ENCODE data around the gene TBC1D22B.
"Not testable (repeated sequence)": the region's sequence is repeated elsewhere in the genome, so short reads cannot be mapped to it uniquely, and the experiment has no call there.

The TBC1D22B gene

DNA sequence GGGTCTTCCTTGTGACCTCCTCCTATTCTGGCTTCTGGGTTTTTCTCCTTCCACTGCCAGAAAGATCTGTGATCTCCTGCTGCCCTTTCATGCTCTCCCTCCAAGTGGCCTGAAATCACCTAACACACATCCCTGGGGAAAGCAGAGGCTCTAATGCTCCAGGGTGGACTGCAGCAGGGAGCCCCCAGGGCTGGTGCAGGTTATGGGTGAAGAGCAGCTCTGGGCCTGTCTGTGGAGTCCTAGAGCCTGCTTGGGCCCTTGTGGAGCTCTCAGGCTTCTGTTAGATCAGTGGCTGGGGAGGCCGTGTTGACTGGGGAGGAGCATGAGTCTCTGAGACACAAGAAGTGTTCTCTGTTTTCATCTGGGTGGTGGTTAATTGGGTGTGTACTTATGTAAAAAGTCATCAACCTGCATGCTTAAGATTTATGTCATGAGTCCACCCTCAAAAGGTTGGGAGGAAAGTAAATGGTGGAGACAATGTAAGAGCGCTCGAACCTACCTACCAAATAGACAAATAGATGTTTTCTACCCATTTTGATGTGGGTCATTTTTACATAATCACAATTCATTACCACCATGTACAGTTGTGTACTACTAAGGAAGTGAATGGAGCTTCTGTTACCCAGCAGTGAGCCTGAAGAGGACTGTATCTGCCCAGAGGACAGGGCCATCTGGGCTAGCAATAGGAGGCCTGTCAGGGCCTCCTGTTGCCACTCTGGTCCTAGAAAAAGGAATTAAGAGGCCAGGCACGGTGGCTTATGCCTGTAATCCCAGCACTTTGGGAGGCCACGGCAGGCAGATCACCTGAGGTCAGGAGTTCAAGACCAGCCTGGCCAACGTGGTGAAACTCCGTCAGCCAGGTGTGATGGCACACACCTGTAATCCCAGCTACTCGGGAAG, 64.2 kb downstream of the TBC1D22B start:
- no peak for DNase-seq (ENCODE audit: low read depth)

DNA sequence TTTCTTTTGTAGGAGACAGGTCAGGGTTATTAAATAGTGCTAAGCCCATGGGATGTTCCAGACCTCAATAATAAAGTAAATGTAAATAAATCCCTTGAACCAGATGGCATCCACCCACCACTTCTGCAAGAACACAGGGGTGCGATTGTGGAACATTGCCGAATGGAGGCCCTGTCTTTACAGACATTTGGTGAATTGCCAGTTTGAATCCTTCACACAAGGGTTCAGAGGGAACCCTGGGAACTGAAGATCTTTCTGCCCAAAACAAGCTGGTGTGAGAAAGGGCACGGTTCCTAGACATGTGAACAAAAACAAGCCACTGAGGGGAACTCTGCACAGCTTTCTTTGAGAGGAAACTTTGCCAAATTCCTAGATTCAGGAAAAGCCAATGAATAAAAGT, 66.0 kb downstream of the TBC1D22B start:
- DNase-seq (ENCODE audit: low read depth) = no peak

DNA sequence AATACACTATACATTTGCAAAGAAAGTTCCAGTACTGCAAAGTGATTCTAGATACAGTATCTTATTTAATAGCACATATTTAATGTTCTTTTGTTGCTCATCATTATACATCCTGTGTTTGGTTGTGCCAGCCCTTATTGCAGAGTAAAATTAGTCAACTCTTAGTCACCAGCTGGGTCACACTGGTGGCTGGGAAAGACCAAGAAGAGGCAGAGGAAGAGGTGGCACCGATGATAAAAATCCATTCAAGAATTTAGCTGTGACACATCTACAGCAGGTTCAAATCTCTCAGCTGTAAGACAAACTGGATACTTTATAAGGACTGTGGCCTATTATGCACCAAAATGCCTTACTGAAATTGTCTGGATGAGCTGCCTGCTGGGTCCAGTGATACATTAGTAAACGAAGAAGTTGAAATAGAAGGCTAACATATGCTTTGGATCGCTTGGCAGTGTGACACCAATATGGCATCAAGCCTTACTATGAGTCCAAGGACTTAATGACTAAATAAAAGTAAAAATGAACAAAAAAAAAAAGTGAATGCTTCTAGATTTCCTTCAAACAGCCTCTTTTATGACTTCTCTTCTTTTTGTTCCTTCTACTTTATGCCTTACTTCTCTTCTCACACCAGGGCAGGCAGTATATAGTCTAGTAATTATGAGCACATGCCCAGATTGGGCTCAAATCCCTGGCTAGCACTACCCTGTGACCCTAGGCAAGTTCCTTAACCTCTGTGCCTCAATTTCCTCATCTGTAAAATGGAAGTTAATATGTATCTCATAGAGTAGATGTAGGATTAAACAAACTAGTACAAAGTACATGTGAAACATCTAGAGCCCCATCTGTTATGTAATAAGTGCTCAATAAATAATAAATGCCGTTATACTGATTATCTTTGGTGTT, 66.8 kb downstream of the TBC1D22B start:
- DNase-seq (ENCODE audit: low read depth) = peak; percentile 26

DNA sequence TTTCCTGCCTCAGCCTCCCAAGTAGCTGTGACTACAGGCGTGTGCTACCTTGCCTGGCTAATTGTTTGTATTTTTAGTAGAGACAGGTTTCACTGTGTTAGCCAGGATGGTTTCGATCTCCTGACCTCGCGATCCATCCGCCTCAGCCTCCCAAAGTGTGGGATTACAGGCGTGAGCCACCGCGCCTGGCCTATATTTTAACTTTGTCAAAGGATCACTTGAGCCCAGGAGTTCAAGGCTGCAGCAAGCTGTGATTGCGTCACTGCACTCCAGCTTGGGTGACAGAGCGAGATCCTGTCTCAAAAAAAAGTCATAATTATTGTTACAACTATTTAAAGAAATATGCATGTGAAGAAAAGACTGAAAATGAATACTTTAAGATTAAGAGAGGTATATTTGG, 72.8 kb downstream of the TBC1D22B start:
- DNase-seq (ENCODE audit: low read depth) = not testable (repeated sequence)

DNA sequence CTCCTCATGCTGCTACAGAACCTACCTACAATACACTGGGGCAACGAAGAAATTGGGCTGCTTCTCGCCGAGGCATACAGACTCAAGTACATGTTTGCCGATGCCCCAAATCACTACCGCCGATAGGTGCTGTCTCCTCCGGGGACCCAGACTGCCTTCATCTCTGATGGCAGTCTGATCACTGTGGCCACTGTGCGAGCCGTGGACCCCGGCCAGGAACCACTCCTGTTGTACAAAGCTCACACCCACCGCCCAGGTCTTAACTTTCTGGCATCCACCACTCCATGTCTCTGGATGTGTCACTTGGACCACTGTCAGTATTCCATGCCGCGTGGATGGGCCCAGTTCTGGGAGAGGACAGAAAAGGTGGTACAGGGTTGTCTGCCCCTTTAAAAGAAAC, 73.5 kb downstream of the TBC1D22B start:
- DNase-seq (ENCODE audit: low read depth) = no peak

DNA sequence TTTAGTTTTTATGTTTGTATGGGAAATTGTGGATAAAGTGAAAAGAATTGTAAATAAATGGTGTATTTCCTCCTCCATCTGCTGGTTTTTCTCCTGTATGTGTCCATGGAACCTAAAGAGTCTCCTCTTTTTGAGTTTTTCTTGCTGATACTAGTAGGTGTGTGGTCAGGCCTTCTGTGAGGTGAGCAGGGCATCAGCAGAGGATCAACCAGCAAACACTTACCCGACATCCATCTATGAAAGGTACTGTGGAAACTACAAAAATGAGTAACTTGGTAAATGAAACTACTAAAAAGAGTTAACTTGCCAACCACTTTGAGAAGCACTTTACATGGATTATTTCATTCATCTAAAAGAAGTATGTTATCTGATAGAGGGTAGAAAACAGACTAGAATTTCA, 75.3 kb downstream of the TBC1D22B start:
- DNase-seq (ENCODE audit: low read depth) = no peak

DNA sequence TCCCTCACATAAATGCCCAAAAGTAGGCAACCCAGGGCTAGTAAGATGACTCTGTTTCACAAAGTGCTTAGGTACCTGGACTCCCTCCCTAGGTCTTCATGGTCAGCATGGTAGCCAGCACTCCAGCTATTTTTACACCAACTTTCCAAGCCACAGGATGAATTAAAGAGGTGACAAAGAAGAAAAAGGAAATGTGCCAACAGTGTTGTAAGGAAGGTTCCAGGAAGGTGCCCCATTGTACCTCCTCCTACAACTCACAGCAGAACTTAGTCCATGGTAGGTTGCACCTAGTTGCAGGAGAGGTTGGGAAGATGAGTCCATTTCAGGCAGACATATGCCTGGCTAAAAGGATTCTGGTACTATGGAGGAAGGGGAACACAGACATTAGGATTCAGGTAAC, 76.5 kb downstream of the TBC1D22B start:
- DNase-seq (ENCODE audit: low read depth) = no peak

GRCh38 chr6:37338317-37338716, 80.7 kb downstream of the TBC1D22B start:
- DNase-seq (ENCODE audit: low read depth) = not testable (repeated sequence)

DNA sequence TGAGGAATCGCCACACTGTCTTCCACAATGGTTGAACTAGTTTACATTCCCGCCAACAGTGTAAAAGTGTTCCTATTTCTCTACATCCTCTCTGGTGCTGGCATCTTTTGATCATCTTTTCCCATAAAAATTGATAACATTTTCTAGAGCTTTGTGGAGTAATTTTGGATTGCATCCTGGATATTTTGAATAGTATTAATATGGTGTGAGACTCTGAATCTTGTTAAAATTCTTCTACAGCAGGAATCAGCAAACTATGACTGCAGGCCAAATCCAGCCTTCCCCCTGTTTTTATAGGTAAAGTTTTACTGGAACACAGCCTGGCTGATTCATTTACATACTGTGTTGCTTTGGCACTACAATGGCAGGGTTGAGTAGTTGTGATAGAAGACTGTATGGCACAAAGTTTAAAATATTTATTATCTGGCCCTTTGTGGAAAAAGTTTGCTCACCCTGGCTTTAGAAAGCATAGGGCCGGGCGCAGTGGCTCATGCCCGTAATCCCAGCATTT, 81.2 kb downstream of the TBC1D22B start:
- no peak for DNase-seq (ENCODE audit: low read depth)

DNA sequence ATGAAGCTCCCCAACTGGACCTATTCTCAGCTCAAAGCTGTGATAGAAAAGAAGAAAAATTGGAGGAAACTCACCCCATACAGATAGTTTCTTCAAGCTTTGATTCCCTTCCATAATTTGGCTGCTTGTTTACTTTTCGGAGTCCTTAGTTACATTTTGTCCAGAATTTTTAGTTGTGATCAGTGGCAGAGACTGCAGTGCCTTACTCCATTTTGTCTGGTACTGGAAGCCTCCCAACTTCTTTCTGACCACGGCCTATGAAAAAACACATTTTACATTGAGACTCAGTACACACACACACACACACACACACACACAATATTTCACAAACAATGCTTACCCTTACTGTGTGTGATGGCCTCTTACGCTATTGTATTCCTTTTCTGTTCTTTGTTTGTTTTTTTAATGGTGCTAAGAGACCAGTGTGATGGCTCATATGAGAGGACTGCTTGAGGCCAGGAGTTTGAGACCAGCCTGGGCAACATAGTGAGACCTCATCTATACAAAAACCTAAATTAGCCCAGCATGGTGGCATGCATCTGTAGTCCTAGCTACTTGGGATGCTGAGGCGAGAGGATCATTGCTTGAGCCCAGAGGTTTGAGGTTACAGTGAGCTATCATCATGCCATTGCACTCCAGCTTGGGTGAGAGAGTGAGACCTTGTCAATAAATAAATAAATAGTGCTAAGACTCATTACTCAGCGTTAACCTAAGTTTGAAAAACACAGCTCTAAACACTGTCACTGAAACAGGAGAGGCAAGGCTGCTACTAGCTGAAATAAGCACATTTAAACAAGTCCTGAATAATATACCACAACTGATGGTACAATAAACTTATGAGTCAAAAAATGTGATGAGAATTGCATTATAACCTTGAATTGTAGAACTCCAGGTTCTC, 82.4 kb downstream of the TBC1D22B start:
- no peak for DNase-seq (ENCODE audit: low read depth)

DNA sequence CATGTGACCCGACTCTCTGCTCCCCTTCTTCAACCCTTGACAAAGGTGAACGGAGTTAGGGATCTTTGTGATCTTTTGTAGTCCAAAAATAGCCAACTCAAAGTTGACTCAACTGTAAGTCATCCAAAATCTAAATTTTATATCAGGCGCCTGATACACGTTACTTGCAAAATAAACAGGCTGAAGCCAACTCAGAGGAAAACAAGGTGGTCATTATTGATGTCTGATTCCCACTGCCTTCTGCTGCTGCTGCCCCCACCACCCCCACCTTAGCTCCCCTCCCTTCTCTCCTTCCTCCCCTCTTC, 83.0 kb downstream of the TBC1D22B start:
- DNase-seq (ENCODE audit: low read depth) = no peak

GRCh38 chr6:37343248-37343647, 85.7 kb downstream of the TBC1D22B start:
- no peak for DNase-seq (ENCODE audit: low read depth)

DNA sequence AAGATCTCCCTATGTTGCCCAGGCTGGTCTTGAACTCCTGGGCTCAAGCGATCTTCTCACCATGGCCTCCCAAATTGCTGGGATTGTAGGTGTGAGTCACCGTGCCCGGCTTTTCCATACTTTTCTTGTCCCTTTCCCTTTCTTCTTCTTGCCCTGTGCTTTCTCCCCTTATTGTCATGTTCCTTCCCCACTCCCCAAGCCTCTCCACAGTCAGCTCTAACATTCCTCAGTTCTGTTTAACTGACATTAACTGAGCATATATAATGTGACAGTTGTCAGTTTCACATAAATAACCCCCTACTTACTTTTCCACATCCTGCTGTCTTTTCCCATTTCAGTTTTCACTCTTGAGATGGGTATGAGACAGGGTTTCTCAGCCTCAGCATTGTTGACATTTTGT, 86.7 kb downstream of the TBC1D22B start:
- no peak for DNase-seq (ENCODE audit: low read depth)

DNA sequence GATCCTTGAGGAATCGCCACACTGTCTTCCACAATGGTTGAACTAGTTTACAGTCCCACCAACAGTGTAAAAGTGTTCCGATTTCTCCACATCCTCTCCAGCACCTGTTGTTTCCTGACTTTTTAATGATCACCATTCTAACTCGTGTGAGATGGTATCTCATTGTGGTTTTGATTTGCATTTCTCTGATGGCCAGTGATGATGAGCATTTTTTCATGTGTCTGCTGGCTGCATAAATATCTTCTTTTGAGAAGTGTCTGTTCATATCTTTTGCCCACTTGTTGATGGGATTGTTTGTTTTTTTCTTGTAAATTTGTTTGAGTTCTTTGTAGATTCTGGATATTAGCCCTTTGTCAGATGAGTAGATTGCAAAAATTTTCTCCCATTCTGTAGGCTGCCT, 88.2 kb downstream of the TBC1D22B start:
- not testable (repeated sequence) for DNase-seq (ENCODE audit: low read depth)

- no peak for DNase-seq (ENCODE audit: low read depth)
Observed at GRCh38 chr6:37347177-37347576, 89.6 kb downstream of the TBC1D22B start.

DNA sequence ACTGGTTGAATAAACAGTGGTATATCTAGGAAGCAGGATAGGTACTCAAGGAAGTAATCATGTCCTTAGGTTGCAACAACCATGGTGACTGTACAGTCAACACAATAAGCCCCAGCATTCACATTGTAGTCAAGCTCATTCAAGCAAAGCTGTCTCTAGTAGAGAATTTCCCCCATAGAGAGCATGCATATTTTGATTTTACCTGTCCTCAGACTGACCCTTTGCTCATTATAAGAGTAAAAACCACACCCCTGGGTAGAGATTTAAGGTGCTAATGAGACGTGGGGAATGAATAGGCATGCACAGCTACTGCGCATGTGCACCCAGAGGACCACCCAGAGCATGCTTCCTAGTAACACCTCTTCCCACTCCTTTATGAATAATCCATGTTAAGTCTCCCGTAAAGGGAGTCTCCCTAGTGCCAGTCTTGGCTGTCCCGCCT, 90.1 kb downstream of the TBC1D22B start:
- DNase-seq (ENCODE audit: low read depth) = no peak

GRCh38 chr6:37351027-37351426, 93.5 kb downstream of the TBC1D22B start:
- DNase-seq (ENCODE audit: low read depth) = no peak

GRCh38 chr6:37352384-37352783, 94.8 kb downstream of the TBC1D22B start:
- DNase-seq (ENCODE audit: low read depth) = no peak

DNA sequence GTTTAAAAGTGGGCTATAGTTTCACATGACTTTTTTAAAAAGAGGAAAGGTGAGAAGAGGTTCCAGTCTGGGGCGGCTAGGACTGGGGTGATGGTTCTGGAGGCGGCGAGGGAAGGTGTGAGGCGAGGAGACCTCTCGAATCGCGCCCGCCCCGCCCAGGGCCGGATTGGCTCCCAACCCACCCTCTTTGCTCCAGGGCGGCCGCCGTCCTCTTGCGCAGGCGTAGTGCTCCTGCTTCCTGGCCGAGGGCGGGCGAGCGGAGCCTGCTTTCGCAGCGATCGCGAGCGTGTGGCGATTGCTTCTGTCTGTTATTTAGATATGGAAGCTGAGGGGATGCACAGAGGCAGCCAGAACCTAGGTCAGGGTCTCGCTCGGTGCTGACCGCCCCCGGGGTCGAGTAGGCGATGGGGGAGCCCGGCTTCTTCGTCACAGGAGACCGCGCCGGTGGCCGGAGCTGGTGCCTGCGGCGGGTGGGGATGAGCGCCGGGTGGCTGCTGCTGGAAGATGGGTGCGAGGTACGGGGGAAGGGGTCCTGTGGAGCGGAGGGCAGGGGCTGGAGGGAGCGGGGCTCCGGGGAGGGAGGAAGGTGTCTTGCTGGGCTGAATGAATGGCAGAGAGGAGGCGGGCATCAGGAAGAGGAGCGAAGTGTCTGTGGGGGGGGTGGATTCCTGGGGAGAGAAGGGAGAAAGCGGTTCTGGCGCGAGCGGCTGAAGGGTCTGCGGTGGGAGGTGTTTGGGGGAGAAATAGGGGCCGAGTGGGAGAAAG, 96.4 kb downstream of the TBC1D22B start, which contains the start of gene RNF8:
Gene RNF8, plus strand, starts transcription at position 223 of the 765 bp plus-strand sequence. Its CDS starts 182 bp downstream, at position 405.
- DNase-seq (ENCODE audit: low read depth) = peak; percentile 87

- DNase-seq (ENCODE audit: low read depth) = no peak
Observed at GRCh38 chr6:37354526-37355384, 97.2 kb downstream of the TBC1D22B start.

All from activated T-cell treated with anti-CD3 and anti-CD28 coated beads for 24 hours (primary cell).